HEK293T (cell line): ENCODE results near the gene LNPEP.

ENCODE experiments used
- BHLHE40 ChIP-seq: fragments of 450-650 bp; IDR thresholded peaks from 2 replicates; pipeline ENCODE4 v1.6.1; 2016; ENCODE audit warnings: mild to moderate bottlenecking, moderate library complexity, borderline replicate concordance
- CTBP1 ChIP-seq: fragments of 450-650 bp; IDR thresholded peaks from 2 replicates; pipeline ENCODE4 v1.6.1; 2016; ENCODE audit warnings: borderline replicate concordance

DNA sequence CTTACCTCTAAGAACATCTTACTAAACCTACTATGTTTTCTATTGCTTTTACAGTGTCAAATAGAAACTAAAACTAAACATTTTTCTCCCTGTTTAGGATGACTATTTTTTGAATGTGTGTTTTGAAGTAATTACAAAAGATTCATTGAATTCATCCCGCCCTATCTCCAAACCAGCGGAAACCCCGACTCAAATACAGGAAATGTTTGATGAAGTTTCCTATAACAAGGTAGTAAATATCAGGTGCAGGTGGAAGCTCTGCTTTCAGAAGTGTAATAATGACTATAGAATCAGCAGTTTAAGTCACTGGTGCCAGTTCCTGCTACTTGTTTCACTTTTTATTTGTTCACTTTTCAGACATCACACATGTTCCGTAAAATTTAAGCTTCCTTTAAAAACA lies 39.6 kb upstream of the LNPEP start:
- TF ChIP-seq CTBP1 (no peak), BHLHE40 (no peak)
